Neural crest cell (in vitro differentiated cells): ENCODE measurements around the gene CHCHD6. TPM values are rescaled to one million over a fixed set of nuclear protein-coding genes. Genes with fewer than 3 reads are reported as not detected.

Experiments used
- DNase-seq: peaks from one replicate; pipeline ENCODE4 v3.0.0; 2021; ENCODE audit warnings: low read depth, mixed read lengths, low spot score
- H3K27ac Mint-ChIP-seq: one replicate; pipeline ENCODE4 v1.8.0; 2021; ENCODE audit warnings: mild to moderate bottlenecking, mixed read lengths; ENCODE audit not compliant: unreplicated experiment
- H3K27me3 Mint-ChIP-seq: 2 replicates; pipeline ENCODE4 v1.8.0; 2021; ENCODE audit warnings: low read depth, mild to moderate bottlenecking, mixed read lengths
- H3K36me3 Mint-ChIP-seq: 2 replicates; pipeline ENCODE4 v1.8.0; 2021; ENCODE audit warnings: low read depth, mild to moderate bottlenecking, mixed read lengths
- H3K4me1 Mint-ChIP-seq: 2 replicates; pipeline ENCODE4 v1.8.0; 2021; ENCODE audit warnings: mixed read lengths
- H3K4me3 Mint-ChIP-seq: one replicate; pipeline ENCODE4 v1.8.0; 2021; ENCODE audit warnings: mild to moderate bottlenecking, mixed read lengths
- H3K9me3 Mint-ChIP-seq: 2 replicates; pipeline ENCODE4 v1.8.0; 2021; ENCODE audit warnings: mixed read lengths
- CTCF ChIP-seq: fragments of 200-600 bp; sonication (generic); conservative IDR thresholded peaks from 2 replicates; pipeline ENCODE4 v1.5.0; 2021; ENCODE audit warnings: antibody characterized with exemption, mild to moderate bottlenecking
- total RNA-seq: library from RNA; stranded (reverse); gene quantifications from 2 replicates; pipeline ENCODE4 v1.2.1, GENCODE V29; 2021

The CHCHD6 gene
- total RNA-seq, 1 donor from 2014 or later, result 32.9 TPM

GRCh38 chr3:126836220-126836860 is 132.3 kb downstream of the CHCHD6 start:
- no peak for DNase-seq
- Mint-ChIP-seq H3K4me3 (no peak overlapping the region), H3K4me1 (no peaks in the 10 kb centered on the region), H3K27me3 (no peaks in the 10 kb centered on the region), H3K36me3 (no peaks in the 10 kb centered on the region), H3K9me3 (no peaks in the 10 kb centered on the region), H3K27ac (no peak overlapping the region)
- TF ChIP-seq CTCF, result no peak

- Mint-ChIP-seq H3K9me3 (no peaks in the 10 kb centered on the region), H3K36me3 (no peaks in the 10 kb centered on the region), H3K27me3 (no peaks in the 10 kb centered on the region), H3K27ac (no peak overlapping the region), H3K4me3 (no peak overlapping the region), H3K4me1 (no peaks in the 10 kb centered on the region)
- DNase-seq, result no peak
- no peak for TF ChIP-seq CTCF
Measured at GRCh38 chr3:126837773-126838172, 133.7 kb downstream of the CHCHD6 start.

GRCh38 chr3:126845920-126846715 is 142.1 kb downstream of the CHCHD6 start:
- peaks cover 9% of the 10 kb centered on the region for H3K4me1 Mint-ChIP-seq
- H3K9me3 Mint-ChIP-seq, result no peaks in the 10 kb centered on the region
- TF ChIP-seq CTCF, result no peak
- DNase-seq, result no peak
- no peak overlapping the region for H3K4me3 Mint-ChIP-seq
- H3K36me3 Mint-ChIP-seq, result no peaks in the 10 kb centered on the region
- H3K27ac Mint-ChIP-seq, result no peak overlapping the region
- H3K27me3 Mint-ChIP-seq, result no peaks in the 10 kb centered on the region

- Mint-ChIP-seq H3K4me3 (no peak overlapping the region), H3K27ac (no peak overlapping the region), H3K27me3 (no peaks in the 10 kb centered on the region), H3K9me3 (no peaks in the 10 kb centered on the region), H3K36me3 (no peaks in the 10 kb centered on the region), H3K4me1 (peaks cover 9% of the 10 kb centered on the region)
- DNase-seq, result no peak
- no peak for TF ChIP-seq CTCF
Measured at GRCh38 chr3:126847061-126847460, 143.0 kb downstream of the CHCHD6 start.

- H3K27ac Mint-ChIP-seq, result no peak overlapping the region
- DNase-seq, result no peak
- no peaks in the 10 kb centered on the region for H3K9me3 Mint-ChIP-seq
- peaks cover 2% of the 10 kb centered on the region for H3K36me3 Mint-ChIP-seq
- H3K4me3 Mint-ChIP-seq, result no peak overlapping the region
- peaks cover 13% of the 10 kb centered on the region for H3K4me1 Mint-ChIP-seq
- TF ChIP-seq CTCF, result no peak
- H3K27me3 Mint-ChIP-seq, result no peaks in the 10 kb centered on the region
Measured at GRCh38 chr3:126848991-126849390, 145.0 kb downstream of the CHCHD6 start.
